GM12878 (cell line): ENCODE data around the gene HBZ. TPM values are rescaled to one million over a fixed set of nuclear protein-coding genes. Genes with fewer than 3 reads are reported as not detected.

Experiments
- ATAC-seq: fragments of 200-7000 bp; cut with Tn5 transposase; 3 replicates; pipeline ENCODE4 v1.9.1; 2020; ENCODE audit warnings: mild to moderate bottlenecking, moderate library complexity
- BruUV-seq: library from RNA; stranded (reverse); fragments of 400-500 nt; replicated peaks from 2 replicates; lab custom pipeline; 2021; lab: Mats Ljungman, UMichigan
- CTCF ChIA-PET: fragments of 300-600 bp; sonication (Branson Sonifier 250); formaldehyde crosslinking; extraction: SDS; loops from one replicate; lab custom pipeline; 2021; ENCODE audit warnings: inconsistent platforms; lab: Yijun Ruan, JAX
- POLR2A ChIA-PET: fragments of 350-600 bp; formaldehyde crosslinking; extraction: SDS; loops from one replicate; lab custom pipeline; 2021; ENCODE audit warnings: inconsistent platforms; lab: Charles Lee
- RAD21 ChIA-PET: fragments of 300-600 bp; sonication (Branson Sonifier 250); formaldehyde crosslinking; loops from one replicate; lab custom pipeline; 2023; ENCODE audit warnings: antibody characterized with exemption; ENCODE audit not compliant: unreplicated experiment; lab: Charles Lee
- SMC1A ChIA-PET: fragments of 300-600 bp; sonication (Branson Sonifier 250); formaldehyde crosslinking; loops from one replicate; lab custom pipeline; 2023; ENCODE audit not compliant: unreplicated experiment, uncharacterized antibody; lab: Charles Lee
- DNase-seq: peaks from one replicate; pipeline ENCODE4 v3.0.0-alpha.2; 2011; ENCODE audit warnings: low read depth, low spot score
- FAIRE-seq: peaks from 3 replicates; lab custom pipeline; 2011; peaks lifted over from hg19 to GRCh38; lab: Jason Lieb, UNC
- H2AFZ ChIP-seq: 2 replicates; pipeline ENCODE4 v1.6.0; 2011; ENCODE audit warnings: low read depth, low read length, control low read depth; ENCODE audit not compliant: control insufficient read depth
- H3K27ac ChIP-seq: 2 replicates; pipeline ENCODE4 v1.5.1; 2011; ENCODE audit warnings: control low read depth; ENCODE audit not compliant: control insufficient read depth, insufficient read depth
- H3K27me3 ChIP-seq, 2 experiments: replicated peaks in 1 of 2; 2 replicates each; pipeline versions ENCODE4 v1.6.0 to v1.6.1; 2011; ENCODE audit warnings: low read length in 1 of 2; ENCODE audit not compliant: control insufficient read depth in 2 of 2, insufficient read depth in 2 of 2
- H3K36me3 ChIP-seq, 2 experiments: 2 replicates each; pipeline ENCODE4 v1.5.1; 2011; ENCODE audit warnings: low read length in 1 of 2; ENCODE audit not compliant: control insufficient read depth in 2 of 2, insufficient read depth in 2 of 2
- H3K4me1 ChIP-seq: 2 replicates; pipeline ENCODE4 v1.6.1; 2011; ENCODE audit warnings: mild to moderate bottlenecking, low read length, moderate library complexity, mixed read lengths; ENCODE audit not compliant: control insufficient read depth, insufficient read depth
- H3K4me2 ChIP-seq: 2 replicates; pipeline ENCODE4 v1.6.0; 2011; ENCODE audit warnings: control low read depth; ENCODE audit not compliant: control insufficient read depth, insufficient read depth
- H3K4me3 ChIP-seq: fragments of 200-600 bp; sonication (generic); 2 replicates; pipeline ENCODE4 v1.5.1; 2016
- H3K79me2 ChIP-seq: 2 replicates; pipeline ENCODE4 v1.6.0; 2011; ENCODE audit warnings: low read length; ENCODE audit not compliant: control insufficient read depth, insufficient read depth
- H3K9ac ChIP-seq: 2 replicates; pipeline ENCODE4 v1.8.0; 2011; ENCODE audit warnings: low read length, control low read depth, mixed read lengths; ENCODE audit not compliant: control insufficient read depth, insufficient read depth
- H3K9me3 ChIP-seq: replicated peaks from 3 replicates; pipeline ENCODE4 v1.5.1; 2011; ENCODE audit warnings: mild to moderate bottlenecking, low read length; ENCODE audit not compliant: control insufficient read depth, insufficient read depth
- H4K20me1 ChIP-seq: 2 replicates; pipeline ENCODE4 v1.6.0; 2011; ENCODE audit not compliant: control insufficient read depth, insufficient read depth
- BHLHE40 ChIP-seq, 2 experiments: fragments of 450-650 bp in 1 of 2; IDR thresholded peaks; 2 replicates each; pipeline ENCODE4 v1.6.1; 2011 to 2017; ENCODE audit warnings: low read depth in 2 of 2, borderline replicate concordance in 1 of 2, improper control_type of control experiment in 1 of 2, low read length in 1 of 2, mild to moderate bottlenecking in 1 of 2
- CBX3 ChIP-seq: fragments of 200-600 bp; sonication (generic); IDR thresholded peaks from 2 replicates; pipeline ENCODE4 v1.6.1; 2016; ENCODE audit warnings: low read depth, borderline replicate concordance
- KLF5 ChIP-seq: fragments of 450-650 bp; IDR thresholded peaks from 2 replicates; pipeline ENCODE4 v1.6.1; 2014; ENCODE audit warnings: mild to moderate bottlenecking; ENCODE audit not compliant: partially characterized antibody
- PAX5 ChIP-seq: IDR thresholded peaks from 2 replicates; pipeline ENCODE4 v1.6.1; 2011; ENCODE audit warnings: low read depth, low read length, borderline replicate concordance
- PAX8 ChIP-seq: fragments of 450-650 bp; IDR thresholded peaks from 2 replicates; pipeline ENCODE4 v1.6.1; 2017; ENCODE audit warnings: mild to moderate bottlenecking, moderate library complexity
- RCOR1 ChIP-seq: conservative IDR thresholded peaks from 2 replicates; pipeline ENCODE4 v1.6.1; 2012; ENCODE audit warnings: low read depth, low read length, improper control_type of control experiment
- TCF12 ChIP-seq: IDR thresholded peaks from 2 replicates; pipeline ENCODE4 v1.6.1; 2011; ENCODE audit warnings: low read depth, mild to moderate bottlenecking, low read length
- YY1 ChIP-seq: IDR thresholded peaks from 2 replicates; pipeline ENCODE4 v1.6.1; 2011; ENCODE audit warnings: low read depth, mild to moderate bottlenecking, low read length
- WGBS: methylation state at CpG from one replicate; pipeline ENCODE4 v1.1.6; 2016; ENCODE audit warnings: low lambda C conversion rate; ENCODE audit not compliant: insufficient replicate concordance, insufficient coverage; ENCODE audit errors: missing lambda C conversion rate; 5-methylcytosine and 5-hydroxymethylcytosine counted together
- in situ Hi-C: fragments of 300-500 bp; cut with MboI; formaldehyde crosslinking; loops from 9 replicates; pipeline ENCODE4 v1.14.3; 2018; ENCODE audit warnings: mixed read lengths
- intact Hi-C: fragments of 100-400 bp; cut with micrococcal nuclease; formaldehyde crosslinking; loops from one replicate; pipeline ENCODE4 v1.14.2; 2022; ENCODE audit not compliant: unreplicated experiment
- polyA plus RNA-seq, 11 experiments: library from polyadenylated mRNA; depleted of rRNA in 4 of 11; unstranded in 6 of 11; stranded (reverse) in 5 of 11; fragments of >200 nt; fragmentation: Nextera tagmentation in 4 of 11; fragmentation: Illumina TruSeq in 1 of 11; extraction: Ambion mirVana in 4 of 11; extraction: Trizol in 1 of 11; gene quantifications; 1 replicate in 1 of 11; 2 replicates in 10 of 11; pipeline versions ENCODE4 v1.2.1 to v1.2.3, GENCODE V29; 2011 to 2016; ENCODE audit warnings: inconsistent platforms in 2 of 11, missing spikeins in 2 of 11, low read depth in 1 of 11
- total RNA-seq, 4 experiments: library from RNA; depleted of rRNA in 3 of 4; stranded (reverse); fragments of >200 nt in 3 of 4; fragmentation: Illumina TruSeq in 1 of 4; extraction: Trizol in 1 of 4; gene quantifications; 2 replicates each; pipeline versions ENCODE4 v1.2.1 to v1.2.3, GENCODE V29; 2013 to 2021

Gene HBZ
- total and polyA plus RNA-seq, 10 of the 15 experiments (the other 5 are each of a cell fraction or from before 2014, with no cell fraction given) = 0.49 TPM; not detected in 9

- no peak overlapping the region for H3K4me2 ChIP-seq
- WGBS = 92% methylated on average over 21 of the region's 21 CpGs
- H2AFZ ChIP-seq = no peak overlapping the region
- in situ Hi-C loops (no loop called here), intact Hi-C loops (no loop called here)
- no peak overlapping the region for H3K27ac ChIP-seq
- H3K36me3 ChIP-seq = peaks cover 8 to 18% of the 10 kb centered on the region in 2 experiments; a peak in 3 of 4 replicates
- FAIRE-seq = no peak
- BruUV-seq = no TSS peak
- TF ChIP-seq YY1 = no peak
- TF ChIP-seq TCF12 = no peak
- TF ChIP-seq PAX8 = no peak
- TF ChIP-seq KLF5 = no peak
- no peak for TF ChIP-seq RCOR1
- no peak overlapping the region for H3K9ac ChIP-seq
- H3K27me3 ChIP-seq = no peaks in the 10 kb centered on the region
- no peaks in the 10 kb centered on the region for H3K9me3 ChIP-seq
- no peak overlapping the region for H3K4me3 ChIP-seq
- ChIA-PET RAD21 (no interaction called here), CTCF (no interaction called here), SMC1A (no interaction called here), POLR2A (no interaction called here)
- H4K20me1 ChIP-seq = no peaks in the 10 kb centered on the region
- H3K79me2 ChIP-seq = no peaks in the 10 kb centered on the region
- no peak for ATAC-seq
- no peak for DNase-seq
- no peaks in the 10 kb centered on the region for H3K4me1 ChIP-seq
These were observed 40.1 kb upstream of the HBZ start for GRCh38 chr16:112153-112840.

GRCh38 chr16:114327-114726 is 38.1 kb upstream of the HBZ start:
- CTCF ChIA-PET = no interaction called here
- H3K27me3 ChIP-seq = no peaks in the 10 kb centered on the region
- no peak overlapping the region for H3K4me3 ChIP-seq
- in situ Hi-C loops (no loop called here), intact Hi-C loops (no loop called here)
- TF ChIP-seq PAX5 = no peak
- no peak for TF ChIP-seq BHLHE40 (IDR thresholded peaks at IDR 0.05; ENCODE audit: borderline replicate concordance in 1 of 2, low read depth in 2 of 2, low read length in 1 of 2)
- no peak for TF ChIP-seq CBX3
- no TSS peak for BruUV-seq
- no peaks in the 10 kb centered on the region for H3K4me1 ChIP-seq
- no peak overlapping the region for H2AFZ ChIP-seq
- no peaks in the 10 kb centered on the region for H4K20me1 ChIP-seq
- H3K9me3 ChIP-seq = no peaks in the 10 kb centered on the region
- peaks cover 11 to 12% of the 10 kb centered on the region in 2 experiments; a peak in 3 of 4 replicates for H3K36me3 ChIP-seq
- H3K79me2 ChIP-seq = no peaks in the 10 kb centered on the region
- no peak for FAIRE-seq
- POLR2A ChIA-PET = no interaction called here
- WGBS = 65% methylated on average over 2 of the region's 2 CpGs
- no peak overlapping the region for H3K4me2 ChIP-seq
- no peak for DNase-seq
- ATAC-seq = no peak
- RAD21 ChIA-PET = interaction anchor here (0.6 kb wide), 1 partner anchor 13 kb away, joined by 3 read pairs; no protein-coding TSS in a partner anchor
- H3K27ac ChIP-seq = no peak overlapping the region
- SMC1A ChIA-PET = no interaction called here
- H3K9ac ChIP-seq = no peak overlapping the region
